Nephron (organoid): Measurements from ENCODE around the gene TGIF2.

Experiments used
- H3K27ac Mint-ChIP-seq, 3 experiments: 2 replicates each; pipeline ENCODE4 v1.8.0; 2020; ENCODE audit warnings: mixed read lengths in 3 of 3, mild to moderate bottlenecking in 2 of 3, moderate library complexity in 1 of 3
- H3K27me3 Mint-ChIP-seq: 2 replicates; pipeline ENCODE4 v1.8.0; 2021; ENCODE audit warnings: low read depth, mild to moderate bottlenecking, moderate library complexity, mixed read lengths
- H3K36me3 Mint-ChIP-seq: 2 replicates; pipeline ENCODE4 v1.8.0; 2020; ENCODE audit warnings: low read depth, mixed read lengths
- H3K4me1 Mint-ChIP-seq: 2 replicates; pipeline ENCODE4 v1.8.0; 2020; ENCODE audit warnings: mixed read lengths
- H3K4me3 Mint-ChIP-seq, 3 experiments: 2 replicates each; pipeline ENCODE4 v1.8.0; 2020; ENCODE audit warnings: mild to moderate bottlenecking in 3 of 3, mixed read lengths in 3 of 3, moderate library complexity in 2 of 3
- H3K9me3 Mint-ChIP-seq: 2 replicates; pipeline ENCODE4 v1.8.0; 2020; ENCODE audit warnings: mixed read lengths
- CTCF ChIP-seq, 3 experiments: fragments of 200-600 bp; sonication (generic); IDR thresholded peaks; one replicate each; pipeline ENCODE4 v1.5.0; 2021; ENCODE audit warnings: antibody characterized with exemption in 3 of 3; ENCODE audit not compliant: unreplicated experiment in 3 of 3

The TGIF2 gene

GRCh38 chr20:36591854-36592641 is 18.7 kb downstream of the TGIF2 start:
- H3K4me3 Mint-ChIP-seq: no peak overlapping the region
- peaks cover 18% of the 10 kb centered on the region for H3K4me1 Mint-ChIP-seq
- H3K9me3 Mint-ChIP-seq: no peaks in the 10 kb centered on the region
- H3K36me3 Mint-ChIP-seq: peaks cover 56% of the 10 kb centered on the region
- H3K27me3 Mint-ChIP-seq: no peaks in the 10 kb centered on the region
- peak; percentile 35 to 54 (median 49) for TF ChIP-seq CTCF (IDR thresholded peaks at IDR 0.05; ENCODE audit: unreplicated experiment in 3 of 3)
- peak overlapping the region; percentile 43 to 74 (median 68) for H3K27ac Mint-ChIP-seq

- no peak overlapping the region for H3K4me3 Mint-ChIP-seq
- no peaks in the 10 kb centered on the region for H3K27me3 Mint-ChIP-seq
- no peak for TF ChIP-seq CTCF (IDR thresholded peaks at IDR 0.05; ENCODE audit: unreplicated experiment in 3 of 3)
- no peaks in the 10 kb centered on the region for H3K9me3 Mint-ChIP-seq
- peaks cover 49% of the 10 kb centered on the region for H3K36me3 Mint-ChIP-seq
- peaks cover 25% of the 10 kb centered on the region for H3K4me1 Mint-ChIP-seq
- peak overlapping the region in 1 of 3 experiments; percentile 19 for H3K27ac Mint-ChIP-seq
Observed at GRCh38 chr20:36593347-36593929, 20.0 kb downstream of the TGIF2 start.

GRCh38 chr20:36599912-36600345 is 26.5 kb downstream of the TGIF2 start:
- no peaks in the 10 kb centered on the region for H3K9me3 Mint-ChIP-seq
- H3K27ac Mint-ChIP-seq: peak overlapping the region in 2 of 3 experiments; percentile 36 to 74
- peaks cover 8% of the 10 kb centered on the region for H3K36me3 Mint-ChIP-seq
- no peaks in the 10 kb centered on the region for H3K27me3 Mint-ChIP-seq
- H3K4me1 Mint-ChIP-seq: peaks cover 24% of the 10 kb centered on the region
- TF ChIP-seq CTCF (IDR thresholded peaks at IDR 0.05; ENCODE audit: unreplicated experiment in 3 of 3): no peak
- H3K4me3 Mint-ChIP-seq: peak overlapping the region in 1 of 3 experiments; percentile 45

GRCh38 chr20:36601540-36601939 is 28.1 kb downstream of the TGIF2 start:
- Mint-ChIP-seq H3K9me3 (no peaks in the 10 kb centered on the region), H3K27ac (peak overlapping the region in 2 of 3 experiments; percentile 31 to 33), H3K4me3 (no peak overlapping the region), H3K27me3 (no peaks in the 10 kb centered on the region), H3K4me1 (peaks cover 38% of the 10 kb centered on the region), H3K36me3 (no peaks in the 10 kb centered on the region)
- no peak for TF ChIP-seq CTCF (IDR thresholded peaks at IDR 0.05; ENCODE audit: unreplicated experiment in 3 of 3)

- Mint-ChIP-seq H3K9me3 (no peaks in the 10 kb centered on the region), H3K4me1 (peaks cover 31% of the 10 kb centered on the region), H3K36me3 (peaks cover 15% of the 10 kb centered on the region), H3K4me3 (peak overlapping the region; percentile 98), H3K27me3 (no peaks in the 10 kb centered on the region), H3K27ac (peak overlapping the region; percentile 84 to 94 (median 93))
- TF ChIP-seq CTCF (IDR thresholded peaks at IDR 0.05; ENCODE audit: unreplicated experiment in 3 of 3): no peak
Observed at GRCh38 chr20:36604952-36605398, 31.6 kb downstream of the TGIF2 start.
